ENCODE results near the gene CISH.
A peak's percentile ranks its signal among the peaks of the same experiment; 100 is the strongest.

The CISH gene

DNA sequence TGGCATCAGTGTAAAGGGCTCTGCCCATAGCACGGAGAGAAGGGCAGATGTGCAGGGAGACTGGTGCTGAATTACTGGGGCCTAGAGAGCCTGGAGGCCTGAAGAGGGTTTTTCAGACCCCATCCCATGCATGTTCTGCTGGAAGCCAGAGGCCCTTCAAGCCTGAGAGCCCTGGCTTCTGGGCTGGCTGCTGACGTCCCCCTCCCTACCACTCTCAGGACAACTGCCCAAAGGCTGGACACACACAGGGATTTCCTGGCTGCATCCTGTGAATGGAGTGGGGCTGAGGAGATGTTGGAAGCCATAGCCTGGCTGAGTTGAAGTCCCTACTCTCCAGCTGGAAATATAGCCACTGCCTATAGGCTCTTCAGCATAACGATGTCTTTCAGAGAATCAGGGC, 46.2 kb upstream of the CISH start:
- H3K4me2 ChIP-seq (ENCODE audit: low read length): no peak overlapping the region
- H3K27me3 ChIP-seq (ENCODE audit: control insufficient read depth, insufficient read depth, low read length): no peaks in the 10 kb centered on the region
- H3K79me2 ChIP-seq: no peaks in the 10 kb centered on the region
- peaks cover 6% of the 10 kb centered on the region for H3K4me1 ChIP-seq
- TF ChIP-seq, protein P1, sequence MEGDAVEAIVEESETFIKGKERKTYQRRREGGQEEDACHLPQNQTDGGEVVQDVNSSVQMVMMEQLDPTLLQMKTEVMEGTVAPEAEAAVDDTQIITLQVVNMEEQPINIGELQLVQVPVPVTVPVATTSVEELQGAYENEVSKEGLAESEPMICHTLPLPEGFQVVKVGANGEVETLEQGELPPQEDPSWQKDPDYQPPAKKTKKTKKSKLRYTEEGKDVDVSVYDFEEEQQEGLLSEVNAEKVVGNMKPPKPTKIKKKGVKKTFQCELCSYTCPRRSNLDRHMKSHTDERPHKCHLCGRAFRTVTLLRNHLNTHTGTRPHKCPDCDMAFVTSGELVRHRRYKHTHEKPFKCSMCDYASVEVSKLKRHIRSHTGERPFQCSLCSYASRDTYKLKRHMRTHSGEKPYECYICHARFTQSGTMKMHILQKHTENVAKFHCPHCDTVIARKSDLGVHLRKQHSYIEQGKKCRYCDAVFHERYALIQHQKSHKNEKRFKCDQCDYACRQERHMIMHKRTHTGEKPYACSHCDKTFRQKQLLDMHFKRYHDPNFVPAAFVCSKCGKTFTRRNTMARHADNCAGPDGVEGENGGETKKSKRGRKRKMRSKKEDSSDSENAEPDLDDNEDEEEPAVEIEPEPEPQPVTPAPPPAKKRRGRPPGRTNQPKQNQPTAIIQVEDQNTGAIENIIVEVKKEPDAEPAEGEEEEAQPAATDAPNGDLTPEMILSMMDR (IDR thresholded peaks at IDR 0.05): no peak
- no peak overlapping the region for H2AFZ ChIP-seq
- no peak overlapping the region for H3K4me3 ChIP-seq (ENCODE audit: low read depth, low read length)
- H3K27ac ChIP-seq: no peak overlapping the region
- no peaks in the 10 kb centered on the region for H3K36me3 ChIP-seq (ENCODE audit: control insufficient read depth, insufficient read depth, low read length)
- H3K9me3 ChIP-seq (ENCODE audit: control insufficient read depth, low read length): no peaks in the 10 kb centered on the region
- H3K9ac ChIP-seq: no peak overlapping the region

DNA sequence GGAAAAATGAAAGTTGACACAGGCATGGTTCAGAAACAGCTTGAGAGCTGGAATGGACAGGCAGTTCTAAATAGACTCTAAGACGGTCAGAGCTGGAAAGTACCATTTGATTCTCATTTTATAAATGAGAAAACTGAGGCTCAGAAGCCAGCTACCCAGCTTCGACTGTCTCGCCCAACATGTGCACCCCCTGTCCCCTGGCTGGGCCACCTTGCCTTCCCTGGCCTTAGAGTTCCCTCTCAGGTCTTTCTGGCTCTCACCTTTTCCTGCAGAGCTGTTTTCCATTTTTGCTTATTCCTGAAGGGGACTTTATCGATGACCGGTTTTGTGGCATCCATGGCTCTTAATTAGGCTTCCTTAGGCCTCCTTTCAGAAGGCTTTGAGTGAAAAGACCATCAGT, 45.8 kb upstream of the CISH start:
- Histone ChIP-seq H3K4me3 (ENCODE audit: low read depth, low read length) (no peak overlapping the region), H3K9me3 (ENCODE audit: control insufficient read depth, low read length) (no peaks in the 10 kb centered on the region), H3K36me3 (ENCODE audit: control insufficient read depth, insufficient read depth, low read length) (no peaks in the 10 kb centered on the region), H3K27ac (no peak overlapping the region), H3K27me3 (ENCODE audit: control insufficient read depth, insufficient read depth, low read length) (no peaks in the 10 kb centered on the region), H3K9ac (no peak overlapping the region), H2AFZ (no peak overlapping the region), H3K79me2 (no peaks in the 10 kb centered on the region), H3K4me1 (peaks cover 6% of the 10 kb centered on the region), H3K4me2 (ENCODE audit: low read length) (no peak overlapping the region)
- TF ChIP-seq, protein P1 (IDR thresholded peaks at IDR 0.05): no peak

DNA sequence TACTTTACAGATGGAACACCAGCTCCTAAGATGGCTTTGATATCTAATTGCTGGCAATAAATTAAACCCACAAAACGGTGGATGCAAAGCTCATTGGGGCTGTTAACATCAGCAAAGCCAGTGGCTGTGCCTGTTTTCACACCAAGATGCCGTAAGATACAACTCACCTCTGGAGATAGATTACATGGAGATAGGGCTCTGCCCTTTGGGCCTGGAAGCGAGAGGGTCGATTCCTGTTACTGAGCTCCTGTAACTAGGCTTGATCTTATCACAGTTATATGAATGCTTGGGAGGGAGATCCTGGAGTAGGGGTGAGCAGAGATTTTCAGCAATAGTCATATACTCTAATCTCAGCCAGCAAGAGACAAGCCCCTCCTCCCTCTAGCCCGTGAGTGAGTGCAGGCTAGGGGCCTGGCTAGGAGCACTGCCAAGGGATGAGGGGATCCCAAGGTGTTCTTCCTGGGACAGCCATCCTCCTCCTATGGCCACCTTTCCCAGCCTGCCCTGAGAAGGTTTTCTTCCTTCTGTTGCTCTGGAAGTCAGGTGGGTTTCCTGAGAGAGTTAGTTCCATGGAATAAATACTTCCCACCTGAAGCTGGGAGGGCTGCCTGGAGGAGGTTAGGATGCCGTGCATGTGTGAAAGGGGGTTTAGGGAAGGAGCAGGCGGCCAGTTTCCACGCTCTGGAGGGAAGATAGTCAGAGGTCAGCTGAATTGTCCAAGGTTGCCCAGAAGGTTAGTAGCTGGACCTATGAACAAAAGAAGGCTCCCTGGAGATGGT, 45.0 kb upstream of the CISH start:
- no peaks in the 10 kb centered on the region for H3K9me3 ChIP-seq (ENCODE audit: control insufficient read depth, low read length)
- H3K9ac ChIP-seq: no peak overlapping the region
- TF ChIP-seq, protein P1 (IDR thresholded peaks at IDR 0.05): no peak
- H2AFZ ChIP-seq: peak overlapping the region; percentile 20
- no peak overlapping the region for H3K4me3 ChIP-seq (ENCODE audit: low read depth, low read length)
- H3K4me2 ChIP-seq (ENCODE audit: low read length): no peak overlapping the region
- H3K27me3 ChIP-seq (ENCODE audit: control insufficient read depth, insufficient read depth, low read length): no peaks in the 10 kb centered on the region
- H3K79me2 ChIP-seq: no peaks in the 10 kb centered on the region
- H3K36me3 ChIP-seq (ENCODE audit: control insufficient read depth, insufficient read depth, low read length): no peaks in the 10 kb centered on the region
- H3K4me1 ChIP-seq: peaks cover 6% of the 10 kb centered on the region
- H3K27ac ChIP-seq: no peak overlapping the region

DNA sequence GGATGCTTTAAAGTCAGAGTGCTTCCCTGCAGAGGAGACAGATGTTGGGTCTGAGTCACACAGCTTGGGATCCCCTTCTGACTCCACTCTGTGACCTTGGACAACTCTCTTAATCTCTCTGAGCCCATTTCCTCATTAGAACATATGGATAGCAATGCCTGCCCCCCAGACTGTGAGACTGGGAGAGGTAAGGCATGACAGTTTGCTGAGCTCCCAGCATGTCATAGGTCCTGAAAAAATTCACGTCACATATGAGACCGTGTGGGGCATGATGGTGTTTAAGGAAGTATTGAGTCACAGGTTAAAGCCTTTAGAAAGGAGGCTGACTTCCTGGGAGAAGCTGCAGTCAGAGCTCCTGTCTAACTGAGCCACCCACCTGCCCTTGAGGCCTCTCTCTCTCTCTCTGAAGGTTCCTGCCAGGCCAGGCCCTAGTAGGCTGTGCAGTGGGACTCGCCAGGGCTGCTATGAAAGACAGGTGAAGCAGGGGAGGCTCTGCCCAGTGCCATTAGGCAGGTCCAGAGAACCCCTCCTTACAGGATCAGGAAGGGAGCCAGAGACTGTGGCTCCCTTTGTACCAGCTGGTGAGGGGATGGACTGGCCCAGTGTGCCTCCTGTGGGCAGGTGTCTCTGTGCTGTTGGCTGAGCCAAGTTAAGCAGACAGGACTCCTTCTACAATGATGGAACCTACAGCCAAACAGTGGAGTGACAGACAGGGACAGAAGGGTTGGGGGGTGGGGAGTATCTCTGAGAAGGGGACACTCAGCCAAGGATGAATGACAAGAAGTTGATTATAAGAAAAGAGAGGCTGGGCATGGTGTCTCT, 43.6 kb upstream of the CISH start:
- Histone ChIP-seq H3K4me2 (ENCODE audit: low read length) (no peak overlapping the region), H3K9me3 (ENCODE audit: control insufficient read depth, low read length) (no peaks in the 10 kb centered on the region), H3K36me3 (ENCODE audit: control insufficient read depth, insufficient read depth, low read length) (no peaks in the 10 kb centered on the region), H3K27me3 (ENCODE audit: control insufficient read depth, insufficient read depth, low read length) (no peaks in the 10 kb centered on the region), H3K4me1 (peaks cover 6% of the 10 kb centered on the region), H3K9ac (no peak overlapping the region), H3K4me3 (ENCODE audit: low read depth, low read length) (no peak overlapping the region), H2AFZ (no peak overlapping the region), H3K79me2 (no peaks in the 10 kb centered on the region), H3K27ac (no peak overlapping the region)
- TF ChIP-seq, protein P1 (IDR thresholded peaks at IDR 0.05): no peak
